HS-5 (cell line): Measurements from ENCODE around the gene RORC.
"Not testable (repeated sequence)": the region's sequence is repeated elsewhere in the genome, so short reads cannot be mapped to it uniquely, and the experiment has no call there.

Source experiments
- DNase-seq: peaks from one replicate; pipeline ENCODE4 v3.0.0-alpha.2; 2012; ENCODE audit warnings: low read depth

RORC gene

GRCh38 chr1:151805066-151805820 lies 26.4 kb downstream of the RORC start, which contains the start of gene LINGO4:
TSS of gene LINGO4 (minus strand) at chr1:151805419. CDS start at chr1:151802704, 2,715 bp downstream.
- DNase-seq: no peak

- no peak for DNase-seq
Measured at GRCh38 chr1:151803915-151804314, 27.7 kb downstream of the RORC start.

GRCh38 chr1:151803164-151803563 lies 28.4 kb downstream of the RORC start:
- DNase-seq: no peak

- DNase-seq: no peak
Measured at GRCh38 chr1:151802372-151802771, 29.2 kb downstream of the RORC start.

- no peak for DNase-seq
Measured at GRCh38 chr1:151801846-151802245, 29.8 kb downstream of the RORC start.

GRCh38 chr1:151801310-151801820 lies 30.2 kb downstream of the RORC start:
- DNase-seq: no peak

- DNase-seq: no peak
Measured at GRCh38 chr1:151800830-151801229, 30.8 kb downstream of the RORC start.

- DNase-seq: no peak
Measured at GRCh38 chr1:151799179-151800022, 32.2 kb downstream of the RORC start.

GRCh38 chr1:151798571-151798970 lies 33.0 kb downstream of the RORC start:
- DNase-seq: no peak

GRCh38 chr1:151790940-151791651 lies 40.5 kb downstream of the RORC start:
- no peak for DNase-seq

GRCh38 chr1:151790071-151790939 lies 41.3 kb downstream of the RORC start, which contains the start of gene TDRKH:
TSS of gene TDRKH (minus strand) at chr1:151790500. CDS start at chr1:151783022, 7,478 bp downstream.
- peak; percentile 97 for DNase-seq

- DNase-seq: no peak
Measured at GRCh38 chr1:151787689-151788088, 43.9 kb downstream of the RORC start.

GRCh38 chr1:151783796-151784195 lies 47.8 kb downstream of the RORC start:
- DNase-seq: no peak

GRCh38 chr1:151782741-151783140 lies 48.9 kb downstream of the RORC start:
- DNase-seq: no peak

GRCh38 chr1:151782026-151782425 lies 49.6 kb downstream of the RORC start:
- DNase-seq: not testable (repeated sequence)

GRCh38 chr1:151780736-151781135 lies 50.9 kb downstream of the RORC start:
- not testable (repeated sequence) for DNase-seq

- DNase-seq: no peak
Measured at GRCh38 chr1:151779852-151780251, 51.8 kb downstream of the RORC start.

GRCh38 chr1:151777317-151777716 lies 54.3 kb downstream of the RORC start:
- DNase-seq: no peak

GRCh38 chr1:151776665-151777062 lies 54.9 kb downstream of the RORC start:
- no peak for DNase-seq

GRCh38 chr1:151775894-151776664 lies 55.5 kb downstream of the RORC start:
- DNase-seq: no peak
